Esophagus squamous epithelium (tissue), 4 donors: ENCODE results near the gene CD302.

Experiments
- POLR2A ChIP-seq, 4 donors: fragments of 450-650 bp; IDR thresholded peaks; one replicate each; pipeline ENCODE4 v1.6.1; 2017; ENCODE audit warnings: antibody characterized with exemption in 4 of 4, mild to moderate bottlenecking in 4 of 4, moderate library complexity in 3 of 4
- TF ChIP-seq, protein P1 (sequence below), 6 experiments: fragments of 450-650 bp in 4 of 6; fragments of 200-600 bp in 2 of 6; sonication (generic) in 2 of 6; IDR thresholded peaks; one replicate each; pipeline ENCODE4 v1.5.1; 2016 to 2019; ENCODE audit warnings: antibody characterized with exemption in 6 of 6, mild to moderate bottlenecking in 4 of 6, moderate library complexity in 4 of 6

GRCh38 chr2:159829376-159829775, 31.4 kb upstream of the CD302 start:
- TF ChIP-seq POLR2A (IDR thresholded peaks at IDR 0.05) = no peak
- TF ChIP-seq, protein P1, sequence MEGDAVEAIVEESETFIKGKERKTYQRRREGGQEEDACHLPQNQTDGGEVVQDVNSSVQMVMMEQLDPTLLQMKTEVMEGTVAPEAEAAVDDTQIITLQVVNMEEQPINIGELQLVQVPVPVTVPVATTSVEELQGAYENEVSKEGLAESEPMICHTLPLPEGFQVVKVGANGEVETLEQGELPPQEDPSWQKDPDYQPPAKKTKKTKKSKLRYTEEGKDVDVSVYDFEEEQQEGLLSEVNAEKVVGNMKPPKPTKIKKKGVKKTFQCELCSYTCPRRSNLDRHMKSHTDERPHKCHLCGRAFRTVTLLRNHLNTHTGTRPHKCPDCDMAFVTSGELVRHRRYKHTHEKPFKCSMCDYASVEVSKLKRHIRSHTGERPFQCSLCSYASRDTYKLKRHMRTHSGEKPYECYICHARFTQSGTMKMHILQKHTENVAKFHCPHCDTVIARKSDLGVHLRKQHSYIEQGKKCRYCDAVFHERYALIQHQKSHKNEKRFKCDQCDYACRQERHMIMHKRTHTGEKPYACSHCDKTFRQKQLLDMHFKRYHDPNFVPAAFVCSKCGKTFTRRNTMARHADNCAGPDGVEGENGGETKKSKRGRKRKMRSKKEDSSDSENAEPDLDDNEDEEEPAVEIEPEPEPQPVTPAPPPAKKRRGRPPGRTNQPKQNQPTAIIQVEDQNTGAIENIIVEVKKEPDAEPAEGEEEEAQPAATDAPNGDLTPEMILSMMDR (IDR thresholded peaks at IDR 0.05) = no peak
